Measurements from ENCODE around the gene SLC19A1.

SLC19A1 gene

DNA sequence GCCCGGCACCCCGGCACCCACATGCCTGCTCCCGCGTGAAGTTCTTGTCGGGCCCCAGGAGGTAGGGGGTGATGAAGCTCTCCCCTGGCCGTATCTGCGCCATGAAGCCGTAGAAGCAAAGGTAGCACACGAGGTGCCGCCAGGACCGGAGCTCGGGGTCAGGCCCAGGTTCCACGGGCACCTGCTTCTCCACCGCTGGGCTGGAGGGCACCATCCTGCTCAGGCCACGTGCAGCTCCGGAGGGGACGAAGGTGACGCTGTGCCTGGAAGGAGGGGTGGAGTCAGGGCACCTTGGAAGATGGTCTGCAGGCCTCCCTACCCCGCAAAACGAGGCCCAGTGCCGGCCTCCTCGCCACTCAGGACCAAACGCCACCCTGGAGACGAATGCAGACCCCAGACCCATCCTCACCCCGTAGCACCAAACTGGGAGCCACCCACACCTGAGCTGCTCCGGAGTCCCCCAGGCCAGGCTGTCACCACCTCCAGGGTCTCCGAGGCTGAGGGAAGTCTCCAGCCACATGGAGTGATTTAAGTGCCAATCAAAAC is 4.4 kb downstream of the SLC19A1 start:
- no peaks in the 10 kb centered on the region for H4K20me1 ChIP-seq (ENCODE audit: insufficient read depth, low read length)
- H3K9me2 ChIP-seq (replicated peaks; ENCODE audit: insufficient read depth, low read length) = no peaks in the 10 kb centered on the region
- H3K27me3 ChIP-seq (replicated peaks; ENCODE audit: insufficient read depth, low read length) = no peaks in the 10 kb centered on the region
- no peak overlapping the region for H3K4me3 ChIP-seq (ENCODE audit: low read length)
- no peak for DNase-seq
- peaks cover 6% of the 10 kb centered on the region; the same call in 1 of the 2 replicates for H3K4me1 ChIP-seq (ENCODE audit: low read length)
- TF ChIP-seq EZH2phosphoT487 (IDR thresholded peaks at IDR 0.05; ENCODE audit: low read length) = no peak
- TF ChIP-seq, protein P1, sequence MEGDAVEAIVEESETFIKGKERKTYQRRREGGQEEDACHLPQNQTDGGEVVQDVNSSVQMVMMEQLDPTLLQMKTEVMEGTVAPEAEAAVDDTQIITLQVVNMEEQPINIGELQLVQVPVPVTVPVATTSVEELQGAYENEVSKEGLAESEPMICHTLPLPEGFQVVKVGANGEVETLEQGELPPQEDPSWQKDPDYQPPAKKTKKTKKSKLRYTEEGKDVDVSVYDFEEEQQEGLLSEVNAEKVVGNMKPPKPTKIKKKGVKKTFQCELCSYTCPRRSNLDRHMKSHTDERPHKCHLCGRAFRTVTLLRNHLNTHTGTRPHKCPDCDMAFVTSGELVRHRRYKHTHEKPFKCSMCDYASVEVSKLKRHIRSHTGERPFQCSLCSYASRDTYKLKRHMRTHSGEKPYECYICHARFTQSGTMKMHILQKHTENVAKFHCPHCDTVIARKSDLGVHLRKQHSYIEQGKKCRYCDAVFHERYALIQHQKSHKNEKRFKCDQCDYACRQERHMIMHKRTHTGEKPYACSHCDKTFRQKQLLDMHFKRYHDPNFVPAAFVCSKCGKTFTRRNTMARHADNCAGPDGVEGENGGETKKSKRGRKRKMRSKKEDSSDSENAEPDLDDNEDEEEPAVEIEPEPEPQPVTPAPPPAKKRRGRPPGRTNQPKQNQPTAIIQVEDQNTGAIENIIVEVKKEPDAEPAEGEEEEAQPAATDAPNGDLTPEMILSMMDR (IDR thresholded peaks at IDR 0.05; ENCODE audit: low read length) = no peak
- TF ChIP-seq EZH2 (optimal IDR thresholded peaks at IDR 0.05; ENCODE audit: low read depth, low read length) = no peak
- H3K27ac ChIP-seq (ENCODE audit: low read length) = no peak overlapping the region
- peaks cover 83% of the 10 kb centered on the region for H3K79me2 ChIP-seq (ENCODE audit: low read length)
- H3K9ac ChIP-seq (ENCODE audit: low read length) = no peak overlapping the region
- H3F3A ChIP-seq (ENCODE audit: insufficient read depth, low read length) = no peaks in the 10 kb centered on the region
- no peaks in the 10 kb centered on the region for H3K36me3 ChIP-seq (replicated peaks; ENCODE audit: insufficient read depth, low read length)
- no peak overlapping the region for H2AFZ ChIP-seq (ENCODE audit: low read length)
- H3K9me3 ChIP-seq (replicated peaks; ENCODE audit: insufficient read depth, low read length) = no peaks in the 10 kb centered on the region
- H3K4me2 ChIP-seq (ENCODE audit: low read depth, low read length) = no peak overlapping the region

DNA sequence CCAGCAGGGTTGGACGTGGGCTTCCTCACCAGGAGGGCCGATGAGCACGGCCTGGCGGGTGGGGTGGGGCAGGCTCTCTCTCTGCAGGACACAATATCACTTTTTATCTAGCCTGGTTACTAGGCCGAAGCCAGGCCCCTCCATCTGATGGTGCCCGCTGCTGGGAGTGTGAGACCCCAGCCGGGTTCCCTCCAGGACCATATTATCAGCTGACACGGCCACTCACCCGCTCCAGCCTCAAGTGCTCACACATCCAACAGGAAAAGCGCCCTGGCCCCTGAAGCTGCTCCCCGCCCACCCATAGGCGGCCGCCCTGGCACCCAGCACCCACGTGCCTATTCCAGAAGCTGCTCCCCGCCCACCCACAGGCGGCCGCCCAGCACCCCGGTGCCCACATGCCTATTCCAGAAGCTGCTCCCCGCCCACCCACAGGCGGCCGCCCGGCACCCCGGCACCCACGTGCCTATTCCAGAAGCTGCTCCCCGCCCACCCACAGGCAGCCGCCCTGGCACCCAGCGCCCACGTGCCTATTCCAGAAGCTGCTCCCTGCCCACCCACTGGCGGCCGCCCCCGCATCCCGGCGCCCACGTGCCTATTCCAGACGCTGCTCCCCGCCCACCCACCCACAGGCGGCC is 5.0 kb downstream of the SLC19A1 start:
- peaks cover 86% of the 10 kb centered on the region for H3K79me2 ChIP-seq (ENCODE audit: low read length)
- H4K20me1 ChIP-seq (ENCODE audit: insufficient read depth, low read length) = no peaks in the 10 kb centered on the region
- no peaks in the 10 kb centered on the region for H3K36me3 ChIP-seq (replicated peaks; ENCODE audit: insufficient read depth, low read length)

DNA sequence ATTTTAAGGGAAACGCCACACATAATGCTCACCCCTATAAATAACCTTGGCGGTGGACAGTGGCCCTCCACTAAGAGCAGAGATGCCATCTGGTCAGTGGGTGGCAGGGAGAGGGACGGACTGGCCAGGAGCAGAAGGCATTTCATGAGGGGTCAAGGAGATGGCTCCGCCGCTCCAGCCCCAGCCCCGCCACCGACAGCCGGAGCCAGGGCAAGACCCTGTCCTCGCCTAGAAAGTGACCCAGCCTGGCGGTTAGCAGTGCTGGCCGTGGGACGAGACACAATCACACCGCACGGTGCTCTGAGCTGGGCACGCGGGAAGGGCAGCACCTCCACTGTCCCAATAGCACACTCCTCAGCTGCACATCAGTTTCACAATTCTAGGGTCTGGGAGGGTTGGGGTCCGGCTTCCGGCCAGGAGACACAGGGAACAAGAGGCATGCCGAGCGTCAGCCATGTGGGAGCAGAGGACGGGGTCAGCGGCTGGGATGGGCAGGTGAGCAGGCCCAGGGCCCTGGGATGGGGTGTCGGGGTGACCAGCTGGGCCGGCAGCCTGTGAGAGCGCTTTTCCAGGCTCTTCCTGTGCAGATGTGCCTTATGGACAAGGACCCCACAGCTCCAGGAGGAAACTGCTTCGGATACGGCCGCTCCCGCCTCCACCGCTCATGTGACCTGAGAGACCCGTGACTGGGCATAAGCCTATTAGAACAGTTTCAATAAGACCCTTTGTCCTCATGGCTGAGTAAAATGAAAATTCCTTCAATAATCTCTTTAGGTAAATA is 5.7 kb downstream of the SLC19A1 start:
- peaks cover 83% of the 10 kb centered on the region for H3K79me2 ChIP-seq (ENCODE audit: low read length)
- no peak for DNase-seq
- no peaks in the 10 kb centered on the region for H3K36me3 ChIP-seq (replicated peaks; ENCODE audit: insufficient read depth, low read length)
- no peak overlapping the region for H3K4me2 ChIP-seq (ENCODE audit: low read depth, low read length)
- H3K9ac ChIP-seq (ENCODE audit: low read length) = no peak overlapping the region
- no peaks in the 10 kb centered on the region for H4K20me1 ChIP-seq (ENCODE audit: insufficient read depth, low read length)
- no peak overlapping the region for H2AFZ ChIP-seq (ENCODE audit: low read length)
- H3K9me3 ChIP-seq (replicated peaks; ENCODE audit: insufficient read depth, low read length) = no peaks in the 10 kb centered on the region
- H3K27ac ChIP-seq (ENCODE audit: low read length) = no peak overlapping the region
- TF ChIP-seq, protein P1 (IDR thresholded peaks at IDR 0.05; ENCODE audit: low read length) = no peak
- TF ChIP-seq EZH2 (optimal IDR thresholded peaks at IDR 0.05; ENCODE audit: low read depth, low read length) = no peak
- TF ChIP-seq EZH2phosphoT487 (IDR thresholded peaks at IDR 0.05; ENCODE audit: low read length) = no peak
- no peaks in the 10 kb centered on the region for H3K9me2 ChIP-seq (replicated peaks; ENCODE audit: insufficient read depth, low read length)
- H3K4me3 ChIP-seq (ENCODE audit: low read length) = no peak overlapping the region
- H3F3A ChIP-seq (ENCODE audit: insufficient read depth, low read length) = no peaks in the 10 kb centered on the region
- no peaks in the 10 kb centered on the region for H3K27me3 ChIP-seq (replicated peaks; ENCODE audit: insufficient read depth, low read length)
- H3K4me1 ChIP-seq (ENCODE audit: low read length) = peaks cover 6% of the 10 kb centered on the region; the same call in 1 of the 2 replicates

More for the DNA sequence above, 5.0 kb downstream of the SLC19A1 start:
- H3K4me3 ChIP-seq (ENCODE audit: low read length) = no peak overlapping the region
- H3K9me2 ChIP-seq (replicated peaks; ENCODE audit: insufficient read depth, low read length) = no peaks in the 10 kb centered on the region
- no peak overlapping the region for H3K27ac ChIP-seq (ENCODE audit: low read length)
- H2AFZ ChIP-seq (ENCODE audit: low read length) = no peak overlapping the region
- H3F3A ChIP-seq (ENCODE audit: insufficient read depth, low read length) = no peaks in the 10 kb centered on the region
- TF ChIP-seq EZH2phosphoT487 (IDR thresholded peaks at IDR 0.05; ENCODE audit: low read length) (no peak), EZH2 (optimal IDR thresholded peaks at IDR 0.05; ENCODE audit: low read depth, low read length) (no peak)
- TF ChIP-seq, protein P1 (IDR thresholded peaks at IDR 0.05; ENCODE audit: low read length) = no peak
- no peak for DNase-seq
- peaks cover 6% of the 10 kb centered on the region; the same call in 1 of the 2 replicates for H3K4me1 ChIP-seq (ENCODE audit: low read length)
- no peaks in the 10 kb centered on the region for H3K27me3 ChIP-seq (replicated peaks; ENCODE audit: insufficient read depth, low read length)
- H3K9me3 ChIP-seq (replicated peaks; ENCODE audit: insufficient read depth, low read length) = no peaks in the 10 kb centered on the region
- H3K9ac ChIP-seq (ENCODE audit: low read length) = no peak overlapping the region
- no peak overlapping the region for H3K4me2 ChIP-seq (ENCODE audit: low read depth, low read length)

Measured in MM.1S (cell line).